ENCODE measurements around the gene ZFP36L1. TPM values are rescaled to one million over a fixed set of nuclear protein-coding genes. Genes with fewer than 3 reads are reported as not detected.

The ZFP36L1 gene
- total RNA-seq, 1 experiment from 2014 or later = 94.8 TPM

- H3K9me3 Mint-ChIP-seq (ENCODE audit: unreplicated experiment) = no peaks in the 10 kb centered on the region
- peaks cover under 1% of the 10 kb centered on the region for H3K36me3 ChIP-seq (ENCODE audit: control insufficient read depth, insufficient read depth, low read length)
- no peak overlapping the region for H3K4me3 ChIP-seq (ENCODE audit: low read depth, low read length)
- CTCF ChIA-PET = interaction anchor here (0.6 kb wide), 1 partner anchor 42 kb away, joined by 4 read pairs; no protein-coding TSS in a partner anchor
- POLR2A ChIA-PET = interaction anchor here (7.4 kb wide), 1 partner anchor 10 kb away, joined by 70 read pairs; the partner anchor contains the start of gene ZFP36L1
- H3K36me3 Mint-ChIP-seq (ENCODE audit: insufficient read depth, unreplicated experiment) = peaks cover 45% of the 10 kb centered on the region
- intact Hi-C loops (cut with micrococcal nuclease; ENCODE audit: unreplicated experiment) = no loop called here
- peaks cover 96% of the 10 kb centered on the region for H3K4me1 ChIP-seq
- H3K27me3 ChIP-seq (replicated peaks; ENCODE audit: control insufficient read depth, insufficient read depth, low read length) = no peaks in the 10 kb centered on the region
- H3K4me1 Mint-ChIP-seq (ENCODE audit: low read depth, unreplicated experiment) = peaks cover 54% of the 10 kb centered on the region
- H3K9me3 ChIP-seq = no peaks in the 10 kb centered on the region
- BruUV-seq (replicated peaks) = no TSS peak
- no peak overlapping the region for H3K4me3 Mint-ChIP-seq (ENCODE audit: unreplicated experiment)
- TF ChIP-seq CTCF (IDR thresholded peaks at IDR 0.05; ENCODE audit: insufficient read depth in 1 of 2, low read depth in 1 of 2, low read length in 1 of 2, severe bottlenecking in 1 of 2, unreplicated experiment in 1 of 2) = no peak
- peak in 1 of 2 experiments; percentile 9 for DNase-seq
- H3K27me3 Mint-ChIP-seq (ENCODE audit: insufficient read depth, unreplicated experiment) = no peaks in the 10 kb centered on the region
- H3K27ac Mint-ChIP-seq (ENCODE audit: unreplicated experiment) = no peak overlapping the region
These were observed 10.5 kb downstream of the ZFP36L1 start for GRCh38 chr14:68782091-68782981.

GRCh38 chr14:68781161-68782021 lies 11.5 kb downstream of the ZFP36L1 start:
- intact Hi-C loops (cut with micrococcal nuclease; ENCODE audit: unreplicated experiment) = no loop called here
- Mint-ChIP-seq H3K27me3 (ENCODE audit: insufficient read depth, unreplicated experiment) (no peaks in the 10 kb centered on the region), H3K4me1 (ENCODE audit: low read depth, unreplicated experiment) (peaks cover 46% of the 10 kb centered on the region), H3K9me3 (ENCODE audit: unreplicated experiment) (no peaks in the 10 kb centered on the region), H3K27ac (ENCODE audit: unreplicated experiment) (peak overlapping the region; percentile 79), H3K4me3 (ENCODE audit: unreplicated experiment) (peak overlapping the region; percentile 21), H3K36me3 (ENCODE audit: insufficient read depth, unreplicated experiment) (peaks cover 35% of the 10 kb centered on the region)
- Histone ChIP-seq H3K36me3 (ENCODE audit: control insufficient read depth, insufficient read depth, low read length) (no peaks in the 10 kb centered on the region), H3K27me3 (replicated peaks; ENCODE audit: control insufficient read depth, insufficient read depth, low read length) (no peaks in the 10 kb centered on the region), H3K4me1 (peaks cover 87% of the 10 kb centered on the region), H3K4me3 (ENCODE audit: low read depth, low read length) (no peak overlapping the region), H3K9me3 (no peaks in the 10 kb centered on the region)
- no TSS peak for BruUV-seq (replicated peaks)
- no peak for TF ChIP-seq CTCF (IDR thresholded peaks at IDR 0.05; ENCODE audit: insufficient read depth in 1 of 2, low read depth in 1 of 2, low read length in 1 of 2, severe bottlenecking in 1 of 2, unreplicated experiment in 1 of 2)
- DNase-seq = peak in 1 of 2 experiments; percentile 23
- CTCF ChIA-PET = interaction anchor here (0.6 kb wide), 1 partner anchor 8 kb away, joined by 3 read pairs; no protein-coding TSS in a partner anchor
- POLR2A ChIA-PET = interaction anchor here (0.6 to 7.4 kb wide), 2 partner anchors 11 to 839 kb away, joined by 4 to 70 read pairs; partner anchors contain the start of gene ZFP36L1

Data from Caco-2 (cell line).